ENCODE measurements around the gene GABRD.

Gene GABRD

DNA sequence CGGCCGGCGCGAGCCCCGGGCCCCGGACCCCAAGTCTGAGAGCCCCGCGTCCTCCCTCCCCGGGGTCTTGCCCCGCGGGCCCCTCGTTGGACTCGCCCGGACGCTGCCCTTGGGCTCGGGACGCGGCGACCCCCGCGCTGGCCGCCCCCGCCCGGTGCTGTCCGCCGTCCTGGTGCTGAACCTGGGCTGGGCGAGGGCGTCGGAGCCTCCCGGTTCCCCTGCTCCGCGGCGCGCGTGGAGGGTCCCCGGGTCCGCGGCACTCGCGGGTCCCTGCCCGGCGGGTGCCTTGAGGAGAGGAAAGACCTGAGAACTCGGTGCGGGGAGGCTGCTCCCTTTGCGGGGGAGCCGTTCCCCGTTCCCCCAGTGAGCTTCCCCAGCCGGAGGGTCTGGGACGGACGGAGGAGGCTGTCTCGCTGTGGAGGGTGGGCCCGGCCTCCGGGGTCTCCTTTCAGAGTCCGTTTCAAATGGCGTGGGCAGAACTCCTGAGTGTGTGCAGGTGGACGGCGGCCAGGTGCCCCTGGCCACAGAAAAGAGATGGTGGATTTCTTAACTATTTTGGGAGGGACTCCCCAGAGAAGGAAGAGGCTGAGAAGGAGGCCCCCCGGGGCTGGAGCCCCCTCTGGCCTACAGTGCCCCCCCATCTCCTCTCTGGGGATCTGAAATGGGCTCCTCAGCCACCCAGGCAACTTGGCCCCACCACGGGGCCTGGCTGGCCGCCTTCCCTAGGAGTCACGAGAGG is 595 bp downstream of the GABRD start:
- DNase-seq: no peak

- DNase-seq: no peak
These were observed 1.1 kb downstream of the GABRD start for GRCh38 chr1:2020310-2020655.

DNA sequence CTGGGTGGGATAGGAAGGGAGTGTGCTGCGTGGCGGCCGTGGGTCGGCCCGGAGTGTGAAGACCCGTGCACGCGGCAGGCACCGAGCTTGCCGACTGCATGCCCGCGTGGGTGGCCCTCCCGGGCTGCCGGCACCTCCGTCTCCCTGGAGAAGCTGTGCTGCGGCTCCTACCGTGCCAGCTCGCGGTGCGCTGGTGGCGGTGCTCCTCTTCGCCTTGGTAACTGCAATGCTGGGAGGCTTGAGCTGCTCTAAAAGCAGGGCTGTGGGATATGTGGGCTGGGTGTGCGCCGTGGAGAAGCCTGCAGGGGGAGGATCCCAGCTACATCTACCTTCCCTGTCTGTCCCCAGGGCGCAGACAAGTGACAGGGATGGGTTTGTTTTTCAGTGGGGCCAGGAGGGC is 2.4 kb downstream of the GABRD start:
- no peak for DNase-seq

- DNase-seq: no peak
These were observed 3.1 kb downstream of the GABRD start for GRCh38 chr1:2022063-2022770.

DNA sequence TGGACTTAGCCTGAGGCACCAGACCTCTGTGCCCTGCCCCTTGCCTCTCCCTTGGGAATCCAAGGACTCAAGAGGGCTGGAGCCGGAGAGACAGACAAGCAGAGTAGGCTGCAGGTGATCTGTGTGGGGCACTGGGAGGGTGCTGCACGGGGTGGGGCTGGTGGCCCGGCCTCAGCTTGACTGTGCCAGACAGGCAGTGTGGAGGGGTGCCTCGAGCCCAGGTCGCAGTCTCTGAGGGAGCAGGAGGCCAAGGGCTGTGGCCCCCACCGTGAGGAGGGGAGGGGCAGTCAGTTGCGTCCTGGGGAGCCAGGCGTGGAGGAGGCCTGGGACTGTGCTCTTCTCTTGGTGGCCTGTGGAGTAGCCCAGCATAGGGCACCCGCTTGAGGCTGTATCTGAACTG is 4.0 kb downstream of the GABRD start:
- no peak for DNase-seq

- DNase-seq: no peak
These were observed 5.3 kb downstream of the GABRD start for GRCh38 chr1:2024451-2024850.

GRCh38 chr1:2024887-2025286 is 5.7 kb downstream of the GABRD start:
- no peak for DNase-seq

GRCh38 chr1:2025491-2025981 is 6.4 kb downstream of the GABRD start:
- peak; percentile 78 for DNase-seq

DNA sequence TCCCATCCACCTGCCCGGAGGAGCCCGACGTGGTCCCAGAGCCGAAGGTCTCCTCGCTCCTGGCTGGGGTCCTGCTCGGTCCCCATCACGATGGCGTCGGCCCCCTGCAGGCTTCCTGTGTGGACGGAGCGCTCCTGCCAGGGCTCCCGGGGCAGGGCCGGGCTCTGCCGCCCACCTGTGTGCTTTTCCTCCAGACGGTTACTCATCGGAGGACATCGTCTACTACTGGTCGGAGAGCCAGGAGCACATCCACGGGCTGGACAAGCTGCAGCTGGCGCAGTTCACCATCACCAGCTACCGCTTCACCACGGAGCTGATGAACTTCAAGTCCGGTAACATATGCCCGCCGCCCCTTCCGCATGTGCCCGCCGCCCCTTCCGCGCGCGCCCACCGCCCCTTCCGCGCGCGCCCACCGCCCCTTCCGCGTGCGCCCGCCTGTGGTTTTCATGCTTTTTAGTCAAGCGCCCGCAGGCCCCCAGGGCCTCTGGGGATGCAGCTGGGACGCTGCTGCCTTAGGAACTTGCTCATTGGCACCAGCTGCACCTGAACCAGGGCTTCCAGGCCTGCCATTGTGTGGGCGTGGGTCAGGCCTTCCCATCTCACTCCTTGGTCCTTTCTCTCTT is 8.9 kb downstream of the GABRD start:
- no peak for DNase-seq

- DNase-seq: no peak
These were observed 9.9 kb downstream of the GABRD start for GRCh38 chr1:2028870-2029560.

DNA sequence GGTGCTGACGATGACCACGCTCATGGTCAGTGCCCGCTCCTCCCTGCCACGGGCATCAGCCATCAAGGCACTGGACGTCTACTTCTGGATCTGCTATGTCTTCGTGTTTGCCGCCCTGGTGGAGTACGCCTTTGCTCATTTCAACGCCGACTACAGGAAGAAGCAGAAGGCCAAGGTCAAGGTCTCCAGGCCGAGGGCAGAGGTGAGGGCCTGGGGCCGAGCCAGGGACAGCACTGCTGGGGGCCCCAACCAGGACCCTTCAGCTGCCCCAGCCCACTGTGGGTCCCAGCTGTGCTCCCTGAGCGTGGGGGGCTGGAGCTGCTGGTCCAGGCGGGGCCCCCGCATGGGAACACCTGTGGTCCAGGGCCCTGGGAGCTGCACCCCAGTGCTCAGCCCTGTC is 10.4 kb downstream of the GABRD start:
- DNase-seq: no peak

GRCh38 chr1:2030076-2030871 is 11.1 kb downstream of the GABRD start:
- no peak for DNase-seq

- no peak for DNase-seq
These were observed 12.7 kb downstream of the GABRD start for GRCh38 chr1:2031546-2032540.

- DNase-seq: peak; percentile 66
These were observed 13.6 kb downstream of the GABRD start for GRCh38 chr1:2032737-2033136.

DNA sequence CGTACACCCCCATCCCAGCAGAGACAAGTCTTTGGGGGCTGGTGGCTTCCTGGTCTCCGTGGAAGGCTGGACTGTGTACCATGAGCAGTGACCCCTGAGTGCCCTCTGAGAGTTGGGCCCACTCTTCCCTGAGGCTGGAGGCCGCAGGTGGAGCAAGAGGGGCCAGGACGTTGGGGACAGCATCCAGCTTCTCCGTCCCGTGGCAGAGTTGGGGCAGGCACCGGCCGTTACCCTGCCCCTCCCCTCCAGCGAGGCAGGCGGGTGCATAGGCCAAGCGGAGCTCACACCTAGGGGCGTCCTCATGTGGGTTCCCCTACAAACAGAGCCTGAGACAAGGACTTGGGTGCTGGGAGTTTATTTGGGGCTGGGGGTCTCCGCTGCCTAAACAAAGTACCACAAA is 14.0 kb downstream of the GABRD start:
- DNase-seq: no peak

- DNase-seq: no peak
These were observed 17.1 kb downstream of the GABRD start for GRCh38 chr1:2036287-2036686.

- DNase-seq: no peak
These were observed 18.3 kb downstream of the GABRD start for GRCh38 chr1:2037314-2037979.

DNA sequence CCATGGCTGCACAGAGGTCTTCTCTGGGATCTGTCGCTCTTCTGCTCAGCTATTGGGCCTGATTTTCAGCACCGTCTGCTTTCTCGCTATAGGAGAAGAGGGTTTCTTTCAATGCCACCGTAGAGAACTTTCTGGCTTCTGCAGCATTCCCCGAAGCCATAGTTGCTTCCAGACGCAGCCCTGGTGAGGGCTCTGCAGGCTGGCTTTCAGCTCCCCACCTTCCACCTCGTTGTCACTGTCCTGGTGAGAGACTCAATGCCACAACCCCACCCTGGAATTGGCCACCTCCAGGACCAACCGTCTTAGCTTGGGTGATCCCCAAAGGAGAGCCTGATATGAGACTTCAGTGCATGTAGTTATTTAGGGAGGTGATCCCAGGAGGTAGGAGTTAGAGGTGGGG is 19.1 kb downstream of the GABRD start:
- no peak for DNase-seq

DNA sequence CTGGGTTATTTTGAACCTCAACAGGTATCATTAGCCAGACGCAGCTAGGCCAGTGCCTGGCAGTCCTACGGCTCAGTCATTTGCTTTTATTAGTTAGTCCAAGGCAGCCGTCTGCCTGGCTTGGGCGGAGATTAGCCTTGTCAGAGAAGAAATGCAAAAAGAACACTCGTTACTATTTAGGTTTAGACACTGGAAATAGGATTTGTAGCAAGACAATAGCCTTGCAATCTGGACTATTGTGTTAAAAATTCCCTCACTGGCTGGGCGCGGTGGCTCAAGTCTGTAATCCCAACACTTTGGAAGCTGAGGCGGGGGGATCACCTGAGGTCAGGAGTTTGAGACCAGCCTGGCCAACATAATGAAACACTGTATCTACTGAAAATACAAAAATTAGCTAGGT is 20.1 kb downstream of the GABRD start:
- DNase-seq: no peak

- no peak for DNase-seq
These were observed 22.2 kb downstream of the GABRD start for GRCh38 chr1:2041305-2041704.

DNA sequence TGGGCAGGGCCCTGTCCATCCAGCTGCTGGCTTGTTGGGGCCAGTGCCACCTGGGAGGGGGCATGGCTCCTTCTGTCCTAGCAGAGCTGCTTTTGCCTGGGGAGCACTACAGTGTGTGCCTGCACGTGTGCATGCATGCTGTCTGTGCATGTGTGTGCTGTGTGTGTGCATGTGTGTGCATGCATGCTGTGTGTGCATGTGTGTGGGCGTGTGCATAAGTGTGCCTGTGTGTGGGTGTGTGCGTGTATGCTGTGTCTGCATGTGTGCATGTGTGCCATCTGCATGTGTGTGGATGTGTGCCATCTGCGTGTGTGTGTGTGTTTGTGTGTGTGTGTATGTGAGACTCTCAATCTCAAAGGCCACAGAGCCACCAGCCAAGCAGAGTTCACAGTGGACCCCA is 22.7 kb downstream of the GABRD start:
- DNase-seq: no peak

Measured in femur (tissue), 1 donor.